A549 (cell line): ENCODE measurements around the gene AP4S1. TPM values are rescaled to one million over a fixed set of nuclear protein-coding genes. Genes with fewer than 3 reads are reported as not detected.
A peak's percentile ranks its signal among the peaks of the same experiment; 100 is the strongest.

Experiments used
- ATAC-seq, 2 experiments: fragments of 200-7000 bp in 1 of 2; fragments of >200 bp in 1 of 2; cut with Nextera tagmentation in 1 of 2; cut with Tn5 transposase in 1 of 2; 3 replicates each; pipeline versions ENCODE4 v1.8.0 to v1.9.1; 2018 to 2020; ENCODE audit warnings: mild to moderate bottlenecking in 1 of 2, moderate library complexity in 1 of 2
- CTCF ChIA-PET: fragments of 300-600 bp; sonication (Branson Sonifier 250); formaldehyde crosslinking; extraction: SDS; loops from one replicate; lab custom pipeline; 2021; ENCODE audit warnings: antibody characterized with exemption, inconsistent platforms; lab: Yijun Ruan, JAX
- POLR2A ChIA-PET: fragments of 350-600 bp; formaldehyde crosslinking; extraction: SDS; loops from one replicate; lab custom pipeline; 2021; ENCODE audit warnings: antibody characterized with exemption, inconsistent platforms; lab: Yijun Ruan, JAX
- DNase-seq, 2 experiments: peaks; one replicate each; pipeline versions ENCODE4 v3.0.0 to v3.0.0-alpha.2; 2011 to 2016; ENCODE audit warnings: low read depth in 1 of 2, low spot score in 1 of 2
- FAIRE-seq: peaks from 2 replicates; lab custom pipeline; 2011; peaks lifted over from hg19 to GRCh38; lab: Jason Lieb, UNC
- H3K27ac ChIP-seq, 2 experiments: fragments of >200 bp; sonication (Bioruptor Twin); formaldehyde crosslinking; 3 replicates each; pipeline ENCODE4 v1.5.1; 2016 to 2017
- H3K4me1 ChIP-seq: fragments of >200 bp; sonication (Bioruptor Twin); formaldehyde crosslinking; 3 replicates; pipeline ENCODE4 v1.6.1; 2016
- H3K4me2 ChIP-seq: fragments of >200 bp; sonication (Bioruptor Twin); formaldehyde crosslinking; 3 replicates; pipeline ENCODE4 v1.6.1; 2016
- H3K4me3 ChIP-seq: fragments of >200 bp; sonication (Bioruptor Twin); formaldehyde crosslinking; 3 replicates; pipeline ENCODE4 v1.5.1; 2016
- H3K9me3 ChIP-seq: fragments of >200 bp; sonication (Bioruptor Twin); formaldehyde crosslinking; 3 replicates; pipeline ENCODE4 v1.6.1; 2016
- ATOH8 ChIP-seq: fragments of 250-450 bp; sonication (Bioruptor Pico); IDR thresholded peaks from 2 replicates; pipeline ENCODE4 v1.5.0; 2020; ENCODE audit warnings: low read depth, mild to moderate bottlenecking, moderate library complexity
- BCL3 ChIP-seq: fragments of >200 bp; sonication (Bioruptor Twin); formaldehyde crosslinking; IDR thresholded peaks from 3 replicates; pipeline ENCODE4 v1.6.1; 2016
- CHD2 ChIP-seq: fragments of 150-350 bp; IDR thresholded peaks from 2 replicates; pipeline ENCODE4 v1.6.1; 2014; ENCODE audit warnings: low read length; ENCODE audit not compliant: partially characterized antibody
- CHD4 ChIP-seq: fragments of 200-600 bp; sonication (generic); IDR thresholded peaks from 2 replicates; pipeline ENCODE4 v1.6.1; 2016; ENCODE audit warnings: antibody characterized with exemption, mild to moderate bottlenecking, borderline replicate concordance
- EHF ChIP-seq: fragments of 250-450 bp; sonication (Bioruptor Pico); IDR thresholded peaks from 2 replicates; pipeline ENCODE4 v1.5.0; 2020; ENCODE audit warnings: mild to moderate bottlenecking
- EHMT2 ChIP-seq: fragments of 200-600 bp; sonication (generic); IDR thresholded peaks from 2 replicates; pipeline ENCODE4 v1.6.1; 2016; ENCODE audit warnings: antibody characterized with exemption, low read depth, mild to moderate bottlenecking, moderate library complexity
- ELK1 ChIP-seq: fragments of 150-350 bp; IDR thresholded peaks from 2 replicates; pipeline ENCODE4 v1.6.1; 2014; ENCODE audit warnings: low read depth, mild to moderate bottlenecking, low read length
- FOSL2 ChIP-seq, 2 experiments: fragments of 450-650 bp in 1 of 2; fragments of >200 bp in 1 of 2; sonication (Bioruptor Twin) in 1 of 2; formaldehyde crosslinking; IDR thresholded peaks; 2 replicates each; pipeline versions ENCODE4 v1.5.0 to v1.6.1; 2016 to 2020; ENCODE audit warnings: mild to moderate bottlenecking in 1 of 2, moderate library complexity in 1 of 2
- FOXS1 ChIP-seq: fragments of 250-450 bp; sonication (Bioruptor Pico); IDR thresholded peaks from 2 replicates; pipeline ENCODE4 v1.5.0; 2020; ENCODE audit warnings: mild to moderate bottlenecking, moderate library complexity
- GATA3 ChIP-seq: IDR thresholded peaks from 2 replicates; pipeline ENCODE4 v1.6.1; 2012; ENCODE audit warnings: borderline replicate concordance
- JUN ChIP-seq, 2 experiments: fragments of >200 bp; sonication (Bioruptor Twin); formaldehyde crosslinking; IDR thresholded peaks; 2 replicates in 1 of 2; 3 replicates in 1 of 2; pipeline ENCODE4 v1.6.1; 2016 to 2017
- MAFK ChIP-seq: fragments of 450-650 bp; IDR thresholded peaks from 2 replicates; pipeline ENCODE4 v1.6.1; 2014; ENCODE audit not compliant: partially characterized antibody
- MYC ChIP-seq: IDR thresholded peaks from 2 replicates; pipeline ENCODE4 v1.6.1; 2012; ENCODE audit warnings: mild to moderate bottlenecking, inconsistent platforms, low read length, improper control_type of control experiment, borderline replicate concordance
- NR3C1 ChIP-seq: fragments of >200 bp; sonication (Bioruptor Twin); formaldehyde crosslinking; IDR thresholded peaks from 3 replicates; pipeline ENCODE4 v1.6.1; 2017
- PHF8 ChIP-seq: fragments of 200-600 bp; sonication (generic); IDR thresholded peaks from 2 replicates; pipeline ENCODE4 v1.6.1; 2016; ENCODE audit warnings: low read depth, mild to moderate bottlenecking, antibody characterized with exemption, moderate library complexity, borderline replicate concordance
- SMC3 ChIP-seq: fragments of >200 bp; sonication (Bioruptor Twin); formaldehyde crosslinking; IDR thresholded peaks from 3 replicates; pipeline ENCODE4 v1.6.1; 2018; ENCODE audit warnings: inconsistent platforms
- TFCP2L1 ChIP-seq: fragments of 250-450 bp; sonication (Bioruptor Pico); IDR thresholded peaks from 2 replicates; pipeline ENCODE4 v1.5.0; 2021; ENCODE audit warnings: mild to moderate bottlenecking
- TP53 ChIP-seq: fragments of 250-450 bp; sonication (Bioruptor Pico); IDR thresholded peaks from 2 replicates; pipeline ENCODE4 v1.5.0; 2021; ENCODE audit warnings: mild to moderate bottlenecking, moderate library complexity
- ZNF302 ChIP-seq: fragments of 250-450 bp; sonication (Bioruptor Pico); IDR thresholded peaks from 2 replicates; pipeline ENCODE4 v1.9.0; 2021; ENCODE audit warnings: inconsistent platforms, mild to moderate bottlenecking, moderate library complexity
- WGBS: methylation state at CpG from one replicate; pipeline ENCODE4 v1.1.6; 2017; ENCODE audit errors: missing lambda C conversion rate; 5-methylcytosine and 5-hydroxymethylcytosine counted together
- polyA plus RNA-seq, 4 experiments: library from polyadenylated mRNA; depleted of rRNA in 3 of 4; stranded (reverse); fragments of >200 nt; fragmentation: RNase III in 1 of 4; extraction: RNeasy Plus Mini Kit Qiagen cat#74134 plus additional on column Dnase treatment in 1 of 4; gene quantifications; 2 replicates in 3 of 4; 3 replicates in 1 of 4; pipeline ENCODE4 v1.2.3, GENCODE V29; 2011 to 2017
- TF ChIP-seq, protein P1 (sequence below): fragments of >200 bp; sonication (Bioruptor Twin); formaldehyde crosslinking; IDR thresholded peaks from 3 replicates; pipeline ENCODE4 v1.5.1; 2016
- TF ChIP-seq, protein P2 (sequence below): IDR thresholded peaks from 2 replicates; pipeline ENCODE4 v1.6.1; 2012; ENCODE audit warnings: low read depth, borderline replicate concordance
- TF ChIP-seq, protein P3 (sequence below): fragments of 200-600 bp; sonication (generic); IDR thresholded peaks from 2 replicates; pipeline ENCODE4 v1.6.1; 2016; ENCODE audit warnings: antibody characterized with exemption, mild to moderate bottlenecking, moderate library complexity

The AP4S1 gene
- polyA plus RNA-seq, 2 of the 4 experiments (the other 2 are of a cell fraction) = 12.4 to 13.4 TPM

GRCh38 chr14:31122098-31122611 is 96.7 kb downstream of the AP4S1 start:
- H3K4me2 ChIP-seq = no peak overlapping the region
- CTCF ChIA-PET = interaction anchor here (1.5 kb wide), 1 partner anchor 48 kb away, joined by 3 read pairs; no protein-coding TSS in a partner anchor
- no peaks in the 10 kb centered on the region for H3K9me3 ChIP-seq
- H3K4me1 ChIP-seq = no peaks in the 10 kb centered on the region
- no peak for FAIRE-seq
- H3K27ac ChIP-seq = no peak overlapping the region
- DNase-seq = no peak
- POLR2A ChIA-PET = interaction anchor here (2.1 kb wide), 1 partner anchor 85 kb away, joined by 7 read pairs; the partner anchor contains the start of gene HECTD1
- TF ChIP-seq CHD2 (no peak), MAFK (no peak), EHMT2 (no peak), FOXS1 (no peak), NR3C1 (no peak), ELK1 (no peak)
- TF ChIP-seq, protein P1, sequence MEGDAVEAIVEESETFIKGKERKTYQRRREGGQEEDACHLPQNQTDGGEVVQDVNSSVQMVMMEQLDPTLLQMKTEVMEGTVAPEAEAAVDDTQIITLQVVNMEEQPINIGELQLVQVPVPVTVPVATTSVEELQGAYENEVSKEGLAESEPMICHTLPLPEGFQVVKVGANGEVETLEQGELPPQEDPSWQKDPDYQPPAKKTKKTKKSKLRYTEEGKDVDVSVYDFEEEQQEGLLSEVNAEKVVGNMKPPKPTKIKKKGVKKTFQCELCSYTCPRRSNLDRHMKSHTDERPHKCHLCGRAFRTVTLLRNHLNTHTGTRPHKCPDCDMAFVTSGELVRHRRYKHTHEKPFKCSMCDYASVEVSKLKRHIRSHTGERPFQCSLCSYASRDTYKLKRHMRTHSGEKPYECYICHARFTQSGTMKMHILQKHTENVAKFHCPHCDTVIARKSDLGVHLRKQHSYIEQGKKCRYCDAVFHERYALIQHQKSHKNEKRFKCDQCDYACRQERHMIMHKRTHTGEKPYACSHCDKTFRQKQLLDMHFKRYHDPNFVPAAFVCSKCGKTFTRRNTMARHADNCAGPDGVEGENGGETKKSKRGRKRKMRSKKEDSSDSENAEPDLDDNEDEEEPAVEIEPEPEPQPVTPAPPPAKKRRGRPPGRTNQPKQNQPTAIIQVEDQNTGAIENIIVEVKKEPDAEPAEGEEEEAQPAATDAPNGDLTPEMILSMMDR = no peak
- TF ChIP-seq, protein P2, sequence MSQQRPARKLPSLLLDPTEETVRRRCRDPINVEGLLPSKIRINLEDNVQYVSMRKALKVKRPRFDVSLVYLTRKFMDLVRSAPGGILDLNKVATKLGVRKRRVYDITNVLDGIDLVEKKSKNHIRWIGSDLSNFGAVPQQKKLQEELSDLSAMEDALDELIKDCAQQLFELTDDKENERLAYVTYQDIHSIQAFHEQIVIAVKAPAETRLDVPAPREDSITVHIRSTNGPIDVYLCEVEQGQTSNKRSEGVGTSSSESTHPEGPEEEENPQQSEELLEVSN = no peak
- ATAC-seq = peak in 1 of 2 experiments; percentile 34; a peak in 1 of 6 replicates
- 91% methylated on average over 8 of the region's 8 CpGs for WGBS
- no peak overlapping the region for H3K4me3 ChIP-seq

- H3K27ac ChIP-seq = no peak overlapping the region
- WGBS = 92% methylated on average over 4 of the region's 4 CpGs
Observed at GRCh38 chr14:31122921-31123320, 97.5 kb downstream of the AP4S1 start.

GRCh38 chr14:31124197-31124596 is 98.7 kb downstream of the AP4S1 start:
- Histone ChIP-seq H3K9me3 (no peaks in the 10 kb centered on the region), H3K4me1 (no peaks in the 10 kb centered on the region), H3K27ac (no peak overlapping the region), H3K4me2 (no peak overlapping the region), H3K4me3 (no peak overlapping the region)
- no peak for TF ChIP-seq FOSL2 (IDR thresholded peaks at IDR 0.05)
- TF ChIP-seq FOSL2 (CRISPR knock-in tag; IDR thresholded peaks at IDR 0.05) = no peak
- TF ChIP-seq EHMT2 = no peak
- TF ChIP-seq, protein P3, sequence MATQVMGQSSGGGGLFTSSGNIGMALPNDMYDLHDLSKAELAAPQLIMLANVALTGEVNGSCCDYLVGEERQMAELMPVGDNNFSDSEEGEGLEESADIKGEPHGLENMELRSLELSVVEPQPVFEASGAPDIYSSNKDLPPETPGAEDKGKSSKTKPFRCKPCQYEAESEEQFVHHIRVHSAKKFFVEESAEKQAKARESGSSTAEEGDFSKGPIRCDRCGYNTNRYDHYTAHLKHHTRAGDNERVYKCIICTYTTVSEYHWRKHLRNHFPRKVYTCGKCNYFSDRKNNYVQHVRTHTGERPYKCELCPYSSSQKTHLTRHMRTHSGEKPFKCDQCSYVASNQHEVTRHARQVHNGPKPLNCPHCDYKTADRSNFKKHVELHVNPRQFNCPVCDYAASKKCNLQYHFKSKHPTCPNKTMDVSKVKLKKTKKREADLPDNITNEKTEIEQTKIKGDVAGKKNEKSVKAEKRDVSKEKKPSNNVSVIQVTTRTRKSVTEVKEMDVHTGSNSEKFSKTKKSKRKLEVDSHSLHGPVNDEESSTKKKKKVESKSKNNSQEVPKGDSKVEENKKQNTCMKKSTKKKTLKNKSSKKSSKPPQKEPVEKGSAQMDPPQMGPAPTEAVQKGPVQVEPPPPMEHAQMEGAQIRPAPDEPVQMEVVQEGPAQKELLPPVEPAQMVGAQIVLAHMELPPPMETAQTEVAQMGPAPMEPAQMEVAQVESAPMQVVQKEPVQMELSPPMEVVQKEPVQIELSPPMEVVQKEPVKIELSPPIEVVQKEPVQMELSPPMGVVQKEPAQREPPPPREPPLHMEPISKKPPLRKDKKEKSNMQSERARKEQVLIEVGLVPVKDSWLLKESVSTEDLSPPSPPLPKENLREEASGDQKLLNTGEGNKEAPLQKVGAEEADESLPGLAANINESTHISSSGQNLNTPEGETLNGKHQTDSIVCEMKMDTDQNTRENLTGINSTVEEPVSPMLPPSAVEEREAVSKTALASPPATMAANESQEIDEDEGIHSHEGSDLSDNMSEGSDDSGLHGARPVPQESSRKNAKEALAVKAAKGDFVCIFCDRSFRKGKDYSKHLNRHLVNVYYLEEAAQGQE = no peak
- TF ChIP-seq GATA3 = no peak
- TF ChIP-seq EHF (CRISPR knock-in tag) = no peak
- TF ChIP-seq MYC = no peak
- no peak for TF ChIP-seq CHD4
- no peak for TF ChIP-seq ATOH8 (CRISPR knock-in tag)
- TF ChIP-seq PHF8 = no peak
- TF ChIP-seq TP53 (CRISPR knock-in tag) = no peak
- TF ChIP-seq CHD2 = no peak
- no peak for TF ChIP-seq BCL3
- TF ChIP-seq SMC3 = no peak
- ATAC-seq = no peak
- ChIA-PET CTCF (no interaction called here), POLR2A (no interaction called here)
- no peak for DNase-seq
- WGBS = 94% methylated on average over 3 of the region's 3 CpGs
- no peak for FAIRE-seq

More at GRCh38 chr14:31122921-31123320, 97.5 kb downstream of the AP4S1 start:
- ATAC-seq (no peak), FAIRE-seq (no peak), DNase-seq (no peak)
- CTCF ChIA-PET = no interaction called here
- Histone ChIP-seq H3K4me3 (no peak overlapping the region), H3K4me2 (no peak overlapping the region), H3K4me1 (no peaks in the 10 kb centered on the region), H3K9me3 (no peaks in the 10 kb centered on the region)
- no peak for TF ChIP-seq TFCP2L1 (CRISPR knock-in tag)
- no peak for TF ChIP-seq JUN (IDR thresholded peaks at IDR 0.05)
- TF ChIP-seq ZNF302 = no peak
- POLR2A ChIA-PET = no interaction called here
